B cell (primary cell): ENCODE results near the gene DOCK7. TPM values are rescaled to one million over a fixed set of nuclear protein-coding genes. Genes with fewer than 3 reads are reported as not detected.

Source experiments
- ATAC-seq: fragments of 200-7000 bp; cut with Tn5 transposase; one replicate; pipeline ENCODE4 v1.10.0; 2021; ENCODE audit warnings: low read depth, mild to moderate bottlenecking, moderate number of reproducible peaks, moderate library complexity
- CTCF ChIA-PET: fragments of 350-600 bp; sonication (Branson Sonifier 250); formaldehyde crosslinking; loops from one replicate; lab custom pipeline; 2021; ENCODE audit warnings: antibody characterized with exemption, inconsistent platforms; lab: Charles Lee
- POLR2A ChIA-PET: fragments of 350-600 bp; sonication (Branson Sonifier 250); formaldehyde crosslinking; loops from one replicate; lab custom pipeline; 2021; ENCODE audit warnings: antibody characterized with exemption; lab: Charles Lee
- DNase-seq: peaks from one replicate; pipeline ENCODE4 v3.0.0; 2013
- H2AFZ ChIP-seq: 2 replicates; pipeline ENCODE4 v1.6.1; 2012; ENCODE audit warnings: mild to moderate bottlenecking, low read depth, low read length; ENCODE audit not compliant: insufficient read depth, poor library complexity, severe bottlenecking
- H3K27ac ChIP-seq, 2 donors: 1 replicate in 1 of 2; 2 replicates in 1 of 2; pipeline ENCODE4 v1.5.1; 2012 to 2013; ENCODE audit warnings: low read length in 2 of 2, mild to moderate bottlenecking in 2 of 2, moderate library complexity in 1 of 2
- H3K27me3 ChIP-seq, 4 experiments: fragments of 200-600 bp in 1 of 4; sonication (generic) in 1 of 4; replicated peaks in 1 of 4; 1 replicate in 2 of 4; 2 replicates in 2 of 4; pipeline versions ENCODE4 v1.6.1 to v1.7.0; 2013 to 2016; ENCODE audit warnings: low read length in 3 of 4, mild to moderate bottlenecking in 2 of 4, mixed read lengths in 1 of 4, moderate library complexity in 1 of 4; ENCODE audit not compliant: insufficient read depth in 4 of 4, control insufficient read depth in 3 of 4; ENCODE audit errors: control extremely low read depth in 1 of 4
- H3K36me3 ChIP-seq, 2 experiments: replicated peaks in 1 of 2; 1 replicate in 1 of 2; 2 replicates in 1 of 2; pipeline versions ENCODE4 v1.6.1 to v1.7.1; 2013; ENCODE audit warnings: low read length in 1 of 2; ENCODE audit not compliant: insufficient read depth in 2 of 2, control insufficient read depth in 1 of 2; ENCODE audit errors: control extremely low read depth in 1 of 2, extremely low read depth in 1 of 2
- H3K4me1 ChIP-seq, 2 donors: fragments of 200-600 bp in 1 of 2; sonication (generic) in 1 of 2; 1 replicate in 1 of 2; 2 replicates in 1 of 2; pipeline versions ENCODE4 v1.5.1 to v1.6.1; 2013 to 2017; ENCODE audit warnings: low read length in 2 of 2; ENCODE audit not compliant: control insufficient read depth in 2 of 2, insufficient read depth in 2 of 2
- H3K4me2 ChIP-seq: replicated peaks from 2 replicates; pipeline ENCODE3; 2012; ENCODE audit warnings: mild to moderate bottlenecking, low read depth, low read length; ENCODE audit not compliant: poor library complexity, severe bottlenecking
- H3K4me3 ChIP-seq, 5 experiments: fragments of 200-600 bp in 1 of 5; sonication (generic) in 1 of 5; 1 replicate in 3 of 5; 2 replicates in 2 of 5; pipeline versions ENCODE4 v1.5.1 to v1.7.0; 2011 to 2016; ENCODE audit warnings: low read length in 4 of 5, mild to moderate bottlenecking in 4 of 5, low read depth in 2 of 5, control low read depth in 1 of 5, moderate library complexity in 1 of 5; ENCODE audit not compliant: insufficient read depth in 1 of 5; ENCODE audit errors: control extremely low read depth in 1 of 5, extremely low read depth in 1 of 5
- H3K79me2 ChIP-seq: fragments of 200-600 bp; sonication (generic); one replicate; pipeline ENCODE4 v1.6.0; 2016; ENCODE audit warnings: low read length; ENCODE audit not compliant: control insufficient read depth, insufficient read depth
- H3K9ac ChIP-seq: fragments of 200-600 bp; sonication (generic); 2 replicates; pipeline ENCODE4 v1.6.1; 2017; ENCODE audit warnings: mild to moderate bottlenecking, low read length, moderate library complexity
- H3K9me3 ChIP-seq, 3 donors: one replicate each; pipeline versions ENCODE4 v1.6.1 to v1.7.1; 2013; ENCODE audit warnings: low read length in 2 of 3; ENCODE audit not compliant: control insufficient read depth in 2 of 3, insufficient read depth in 1 of 3; ENCODE audit errors: control extremely low read depth in 1 of 3
- H4K20me1 ChIP-seq: 2 replicates; pipeline ENCODE4 v1.6.0; 2012; ENCODE audit warnings: mild to moderate bottlenecking, low read length; ENCODE audit not compliant: insufficient read depth, control insufficient read depth, poor library complexity, severe bottlenecking
- H3K27ac Mint-ChIP-seq: one replicate; pipeline ENCODE4 v1.8.0; 2021; ENCODE audit warnings: mixed read lengths
- H3K27me3 Mint-ChIP-seq: one replicate; pipeline ENCODE4 v1.8.0; 2021; ENCODE audit warnings: mixed read lengths
- H3K4me1 Mint-ChIP-seq: one replicate; pipeline ENCODE4 v1.8.0; 2021; ENCODE audit warnings: mixed read lengths
- H3K4me3 Mint-ChIP-seq: one replicate; pipeline ENCODE4 v1.8.0; 2021; ENCODE audit warnings: mixed read lengths
- H3K9me3 Mint-ChIP-seq: one replicate; pipeline ENCODE4 v1.8.0; 2022; ENCODE audit warnings: mixed read lengths; ENCODE audit not compliant: insufficient read depth
- CTCF ChIP-seq: fragments of 200-600 bp; IDR thresholded peaks from one replicate; pipeline ENCODE4 v1.8.0; 2022; ENCODE audit warnings: antibody characterized with exemption, mild to moderate bottlenecking
- EZH2 ChIP-seq: IDR thresholded peaks from 2 replicates; pipeline ENCODE4 v1.6.1; 2012; ENCODE audit warnings: borderline replicate concordance, low read depth, mild to moderate bottlenecking, moderate library complexity, low read length; ENCODE audit not compliant: insufficient read depth, poor library complexity, severe bottlenecking
- WGBS: methylation state at CpG from one replicate; pipeline ENCODE4 v1.1.5; 2013; ENCODE audit warnings: missing lambda C conversion rate; ENCODE audit not compliant: insufficient coverage; 5-methylcytosine and 5-hydroxymethylcytosine counted together
- intact Hi-C: fragments of 100-400 bp; cut with micrococcal nuclease; formaldehyde crosslinking; loops from one replicate; pipeline ENCODE4 v1.10.0; 2022
- polyA plus RNA-seq: library from polyadenylated mRNA; depleted of rRNA; stranded (reverse); fragments of >200 nt; gene quantifications from 2 replicates; pipeline ENCODE4 v1.2.3, GENCODE V29; 2012
- total RNA-seq, 2 donors: library from RNA; stranded (reverse); fragments of 120-200 nt in 1 of 2; gene quantifications; 1 replicate in 1 of 2; 2 replicates in 1 of 2; pipeline versions ENCODE4 v1.2.3 to v1.2.4, GENCODE V29; 2013 to 2022

The DOCK7 gene
- total and polyA plus RNA-seq, 2 donors (not counting 1 experiment from before 2014, with no cell fraction given), result 3.6 to 20.5 TPM

GRCh38 chr1:62687421-62687902, 724 bp downstream of the DOCK7 start:
- no peaks in the 10 kb centered on the region for H3K27me3 Mint-ChIP-seq
- DNase-seq (peak; percentile 62), ATAC-seq (peak; percentile 52)
- H3K9me3 Mint-ChIP-seq, result no peaks in the 10 kb centered on the region
- H3K36me3 ChIP-seq, result no peaks in the 10 kb centered on the region
- H3K4me1 Mint-ChIP-seq, result peaks cover 29% of the 10 kb centered on the region
- H3K27ac Mint-ChIP-seq, result peak overlapping the region; percentile 93
- no peaks in the 10 kb centered on the region for H3K27me3 ChIP-seq
- peak overlapping the region; percentile 90 for H2AFZ ChIP-seq
- peak overlapping the region; percentile 77 for H3K9ac ChIP-seq
- peak overlapping the region; percentile 86 for H3K4me2 ChIP-seq
- H3K79me2 ChIP-seq, result peaks cover 4% of the 10 kb centered on the region
- intact Hi-C loops, result loop anchor here (5.0 kb wide), 2 partner anchors 95 to 250 kb away; partner anchors contain the start of genes ATG4C and USP1
- TF ChIP-seq EZH2 (no peak), CTCF (no peak)
- 3% methylated on average over 32 of the region's 33 CpGs for WGBS
- CTCF ChIA-PET, result no interaction called here
- H3K27ac ChIP-seq, result peak overlapping the region in 1 of 2 donors; percentile 50
- H3K4me3 ChIP-seq, result peak overlapping the region; percentile 47 to 82 (median 79)
- no peaks in the 10 kb centered on the region for H3K9me3 ChIP-seq
- H3K4me1 ChIP-seq, result peaks cover 0 to 9% of the 10 kb centered on the region in 2 donors
- POLR2A ChIA-PET, result interaction anchor here (0.6 kb wide), 1 partner anchor 153 kb away, joined by 3 read pairs; no protein-coding TSS in a partner anchor
- H3K4me3 Mint-ChIP-seq, result peak overlapping the region; percentile 97
- no peaks in the 10 kb centered on the region for H4K20me1 ChIP-seq

- Mint-ChIP-seq H3K4me3 (peak overlapping the region; percentile 97), H3K9me3 (no peaks in the 10 kb centered on the region), H3K4me1 (peaks cover 29% of the 10 kb centered on the region), H3K27ac (no peak overlapping the region), H3K27me3 (no peaks in the 10 kb centered on the region)
- no peak overlapping the region for H3K27ac ChIP-seq
- no peak for DNase-seq
- ATAC-seq, result no peak
- H3K36me3 ChIP-seq, result no peaks in the 10 kb centered on the region
- no peaks in the 10 kb centered on the region for H4K20me1 ChIP-seq
- intact Hi-C loops, result loop anchor here (5.0 kb wide), 2 partner anchors 95 to 250 kb away; partner anchors contain the start of genes ATG4C and USP1
- peak overlapping the region; percentile 86 for H3K4me2 ChIP-seq
- WGBS, result 96% methylated on average over 4 of the region's 7 CpGs
- no peaks in the 10 kb centered on the region for H3K27me3 ChIP-seq
- ChIA-PET CTCF (no interaction called here), POLR2A (interaction anchor here (0.6 kb wide), 1 partner anchor 153 kb away, joined by 3 read pairs; no protein-coding TSS in a partner anchor)
- peak overlapping the region; percentile 90 for H2AFZ ChIP-seq
- H3K79me2 ChIP-seq, result peaks cover 4% of the 10 kb centered on the region
- peak overlapping the region in 1 of 5 experiments; percentile 82 for H3K4me3 ChIP-seq
- TF ChIP-seq EZH2 (no peak), CTCF (no peak)
- H3K9me3 ChIP-seq, result no peaks in the 10 kb centered on the region
- H3K9ac ChIP-seq, result no peak overlapping the region
- peaks cover 0 to 9% of the 10 kb centered on the region in 2 donors for H3K4me1 ChIP-seq
Observed at GRCh38 chr1:62686822-62687221, 1.4 kb downstream of the DOCK7 start.
